ENCODE measurements around the gene FANCD2.

Gene FANCD2

DNA sequence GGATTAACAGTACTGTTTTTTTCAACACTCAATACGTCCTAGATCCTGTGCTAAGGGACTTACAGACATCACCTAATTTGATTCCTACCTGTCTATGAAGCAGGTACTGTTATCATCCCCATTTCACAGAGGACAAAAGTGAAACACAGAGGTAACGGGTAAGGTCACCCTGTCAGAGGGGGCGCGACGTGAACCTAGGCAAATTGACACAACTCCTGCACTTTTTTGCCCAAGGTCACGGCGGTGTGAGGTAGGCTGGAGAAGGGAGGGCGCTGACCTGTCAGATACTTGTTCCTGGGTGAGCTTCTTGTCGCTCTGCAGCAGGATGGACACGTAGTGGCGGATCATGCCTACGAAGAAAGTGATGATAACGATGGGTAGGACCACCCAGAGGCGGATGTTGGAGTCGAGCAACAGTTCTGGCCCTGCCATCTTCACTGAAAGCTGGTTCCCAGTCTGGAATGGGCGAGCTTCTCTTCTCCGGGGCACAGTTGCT lies 40.0 kb upstream of the FANCD2 start:
- Histone ChIP-seq H3K27me3 (no peaks in the 10 kb centered on the region), H3K36me3 (peaks cover 3 to 6% (median 6%) of the 10 kb centered on the region in 3 donors), H3K4me3 (peak overlapping the region; percentile 65 to 92), H3K27ac (peak overlapping the region; percentile 72 to 90), H3K4me1 (peaks cover 0 to 48% (median 23%) of the 10 kb centered on the region in 4 donors), H3K9me3 (no peaks in the 10 kb centered on the region)
- intact Hi-C loops (cut with DNase I; ENCODE audit: low total_unique reads): no loop called here
- no peak for DNase-seq
- TF ChIP-seq, protein P1, sequence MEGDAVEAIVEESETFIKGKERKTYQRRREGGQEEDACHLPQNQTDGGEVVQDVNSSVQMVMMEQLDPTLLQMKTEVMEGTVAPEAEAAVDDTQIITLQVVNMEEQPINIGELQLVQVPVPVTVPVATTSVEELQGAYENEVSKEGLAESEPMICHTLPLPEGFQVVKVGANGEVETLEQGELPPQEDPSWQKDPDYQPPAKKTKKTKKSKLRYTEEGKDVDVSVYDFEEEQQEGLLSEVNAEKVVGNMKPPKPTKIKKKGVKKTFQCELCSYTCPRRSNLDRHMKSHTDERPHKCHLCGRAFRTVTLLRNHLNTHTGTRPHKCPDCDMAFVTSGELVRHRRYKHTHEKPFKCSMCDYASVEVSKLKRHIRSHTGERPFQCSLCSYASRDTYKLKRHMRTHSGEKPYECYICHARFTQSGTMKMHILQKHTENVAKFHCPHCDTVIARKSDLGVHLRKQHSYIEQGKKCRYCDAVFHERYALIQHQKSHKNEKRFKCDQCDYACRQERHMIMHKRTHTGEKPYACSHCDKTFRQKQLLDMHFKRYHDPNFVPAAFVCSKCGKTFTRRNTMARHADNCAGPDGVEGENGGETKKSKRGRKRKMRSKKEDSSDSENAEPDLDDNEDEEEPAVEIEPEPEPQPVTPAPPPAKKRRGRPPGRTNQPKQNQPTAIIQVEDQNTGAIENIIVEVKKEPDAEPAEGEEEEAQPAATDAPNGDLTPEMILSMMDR (IDR thresholded peaks at IDR 0.05): no peak

DNA sequence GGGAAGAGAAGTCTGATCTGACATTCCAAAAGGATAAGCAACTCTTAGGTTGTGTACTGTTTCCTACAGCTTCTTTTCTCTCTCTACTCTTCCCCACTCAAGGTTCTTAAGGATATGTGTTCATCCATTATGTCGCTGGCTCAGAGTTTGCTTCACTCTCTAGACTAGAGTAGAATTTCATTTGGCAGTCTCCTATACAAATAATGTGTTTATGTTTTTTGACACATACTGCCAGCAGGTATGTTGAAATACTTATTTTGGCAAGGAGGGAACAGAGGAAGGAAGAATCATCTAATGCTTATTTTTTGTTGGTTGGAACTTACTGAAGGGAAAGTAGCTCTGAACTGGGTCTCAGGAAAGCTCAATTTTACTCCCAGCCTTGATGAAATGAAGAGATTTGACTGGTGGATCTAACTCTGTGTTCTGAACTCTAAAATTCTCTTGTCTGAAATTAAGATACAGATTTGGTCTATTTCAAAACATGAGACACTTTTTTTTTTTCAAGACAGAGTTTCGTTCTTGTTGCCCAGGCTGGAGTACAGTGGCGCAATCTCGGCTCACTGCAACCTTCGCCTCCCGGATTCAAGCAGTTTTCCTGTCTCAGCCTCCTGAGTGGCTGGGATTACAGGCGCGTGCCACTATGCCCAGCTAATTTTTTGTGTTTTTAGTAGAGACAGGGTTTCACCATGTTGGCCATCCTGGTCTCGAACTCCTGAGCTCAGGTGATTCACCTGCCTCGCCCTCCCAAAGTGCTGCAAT lies 32.0 kb upstream of the FANCD2 start:
- Histone ChIP-seq H3K27ac (no peak overlapping the region), H3K36me3 (peaks cover 0 to 8% (median 4%) of the 10 kb centered on the region in 3 donors), H3K27me3 (no peaks in the 10 kb centered on the region), H3K4me3 (no peak overlapping the region), H3K4me1 (no peaks in the 10 kb centered on the region), H3K9me3 (no peaks in the 10 kb centered on the region)
- intact Hi-C loops (cut with DNase I; ENCODE audit: low total_unique reads): no loop called here
- no peak for DNase-seq
- TF ChIP-seq, protein P1 (IDR thresholded peaks at IDR 0.05): no peak

GRCh38 chr3:10000686-10001085 lies 25.6 kb upstream of the FANCD2 start:
- no peak for DNase-seq
- TF ChIP-seq, protein P1 (IDR thresholded peaks at IDR 0.05): no peak
- Histone ChIP-seq H3K4me3 (no peak overlapping the region), H3K27me3 (no peaks in the 10 kb centered on the region), H3K9me3 (no peaks in the 10 kb centered on the region), H3K36me3 (peaks cover 0 to 8% (median 4%) of the 10 kb centered on the region in 3 donors), H3K27ac (no peak overlapping the region), H3K4me1 (no peaks in the 10 kb centered on the region)
- intact Hi-C loops (cut with DNase I; ENCODE audit: low total_unique reads): no loop called here

DNA sequence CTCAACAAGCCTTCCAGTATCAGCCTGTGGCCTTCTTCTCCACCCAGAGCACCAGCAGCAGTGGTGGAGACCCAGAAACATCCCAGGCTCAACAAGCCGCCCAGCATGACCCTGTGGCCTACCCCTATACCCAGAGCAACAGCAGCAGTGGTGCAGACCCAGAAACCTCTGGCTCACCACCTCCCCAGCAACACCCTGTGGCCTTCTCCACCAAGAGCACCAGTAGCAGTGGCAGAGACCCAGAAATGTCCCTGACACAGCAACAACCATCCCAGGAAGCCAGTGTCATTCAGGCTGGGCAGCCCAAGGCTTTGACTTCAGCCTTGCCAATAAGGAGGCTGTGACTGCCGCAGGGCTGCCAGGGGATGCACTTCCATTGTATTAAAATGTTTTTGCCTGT lies 23.3 kb upstream of the FANCD2 start:
- Histone ChIP-seq H3K36me3 (peaks cover 0 to 8% (median 4%) of the 10 kb centered on the region in 3 donors), H3K4me1 (no peaks in the 10 kb centered on the region), H3K4me3 (no peak overlapping the region), H3K27ac (no peak overlapping the region), H3K27me3 (no peaks in the 10 kb centered on the region), H3K9me3 (no peaks in the 10 kb centered on the region)
- TF ChIP-seq, protein P1 (IDR thresholded peaks at IDR 0.05): no peak
- DNase-seq: no peak
- intact Hi-C loops (cut with DNase I; ENCODE audit: low total_unique reads): no loop called here

GRCh38 chr3:10004506-10004905 lies 21.7 kb upstream of the FANCD2 start:
- TF ChIP-seq, protein P1 (IDR thresholded peaks at IDR 0.05): no peak
- intact Hi-C loops (cut with DNase I; ENCODE audit: low total_unique reads): no loop called here

More at GRCh38 chr3:10004506-10004905, 21.7 kb upstream of the FANCD2 start:
- Histone ChIP-seq H3K9me3 (no peaks in the 10 kb centered on the region), H3K4me1 (peaks cover 0 to 13% (median 8%) of the 10 kb centered on the region in 4 donors), H3K36me3 (no peaks in the 10 kb centered on the region), H3K27me3 (no peaks in the 10 kb centered on the region), H3K27ac (no peak overlapping the region), H3K4me3 (no peak overlapping the region)
- DNase-seq: peak in 1 of 2 donors; percentile 25
